Ovary (tissue), 3 donors: ENCODE results near the gene SWAP70.

ENCODE experiments used
- EP300 ChIP-seq: sonication (generic); formaldehyde crosslinking; IDR thresholded peaks from one replicate; pipeline ENCODE4 v1.6.1; 2017; ENCODE audit warnings: antibody characterized with exemption
- TF ChIP-seq, protein P1 (sequence below), 3 donors: fragments of 450-650 bp in 2 of 3; fragments of 200-600 bp in 1 of 3; IDR thresholded peaks; one replicate each; pipeline versions ENCODE4 v1.5.1 to v1.8.0; 2016 to 2022; ENCODE audit warnings: antibody characterized with exemption in 3 of 3, mild to moderate bottlenecking in 1 of 3
- donor health status: DM: no; HTN: no; CAD: no.

DNA sequence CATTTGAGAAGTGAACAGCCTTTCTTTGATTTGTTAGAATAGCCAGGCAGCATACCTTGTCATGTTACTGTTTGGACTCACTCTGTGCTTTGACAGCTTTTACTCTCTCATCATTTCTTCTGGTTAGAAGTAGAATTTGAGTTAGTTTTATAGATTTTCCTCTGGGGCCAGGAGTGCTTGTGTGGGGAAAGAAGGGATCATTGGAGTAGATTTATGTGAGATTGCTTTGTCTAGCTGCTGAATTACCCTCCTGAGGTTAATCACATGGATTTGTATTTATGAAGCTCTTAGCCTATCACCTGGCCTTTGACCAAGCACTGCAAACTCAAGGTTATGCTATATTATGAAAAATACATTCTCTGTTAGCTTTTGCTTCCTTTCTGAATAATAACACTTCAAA is 54.3 kb downstream of the SWAP70 start:
- TF ChIP-seq EP300: no peak
- TF ChIP-seq, protein P1, sequence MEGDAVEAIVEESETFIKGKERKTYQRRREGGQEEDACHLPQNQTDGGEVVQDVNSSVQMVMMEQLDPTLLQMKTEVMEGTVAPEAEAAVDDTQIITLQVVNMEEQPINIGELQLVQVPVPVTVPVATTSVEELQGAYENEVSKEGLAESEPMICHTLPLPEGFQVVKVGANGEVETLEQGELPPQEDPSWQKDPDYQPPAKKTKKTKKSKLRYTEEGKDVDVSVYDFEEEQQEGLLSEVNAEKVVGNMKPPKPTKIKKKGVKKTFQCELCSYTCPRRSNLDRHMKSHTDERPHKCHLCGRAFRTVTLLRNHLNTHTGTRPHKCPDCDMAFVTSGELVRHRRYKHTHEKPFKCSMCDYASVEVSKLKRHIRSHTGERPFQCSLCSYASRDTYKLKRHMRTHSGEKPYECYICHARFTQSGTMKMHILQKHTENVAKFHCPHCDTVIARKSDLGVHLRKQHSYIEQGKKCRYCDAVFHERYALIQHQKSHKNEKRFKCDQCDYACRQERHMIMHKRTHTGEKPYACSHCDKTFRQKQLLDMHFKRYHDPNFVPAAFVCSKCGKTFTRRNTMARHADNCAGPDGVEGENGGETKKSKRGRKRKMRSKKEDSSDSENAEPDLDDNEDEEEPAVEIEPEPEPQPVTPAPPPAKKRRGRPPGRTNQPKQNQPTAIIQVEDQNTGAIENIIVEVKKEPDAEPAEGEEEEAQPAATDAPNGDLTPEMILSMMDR (IDR thresholded peaks at IDR 0.05): no peak
